Measurements from ENCODE around the gene GPR108.
"Not testable (repeated sequence)": the region's sequence is repeated elsewhere in the genome, so short reads cannot be mapped to it uniquely, and the experiment has no call there.

Gene GPR108

DNA sequence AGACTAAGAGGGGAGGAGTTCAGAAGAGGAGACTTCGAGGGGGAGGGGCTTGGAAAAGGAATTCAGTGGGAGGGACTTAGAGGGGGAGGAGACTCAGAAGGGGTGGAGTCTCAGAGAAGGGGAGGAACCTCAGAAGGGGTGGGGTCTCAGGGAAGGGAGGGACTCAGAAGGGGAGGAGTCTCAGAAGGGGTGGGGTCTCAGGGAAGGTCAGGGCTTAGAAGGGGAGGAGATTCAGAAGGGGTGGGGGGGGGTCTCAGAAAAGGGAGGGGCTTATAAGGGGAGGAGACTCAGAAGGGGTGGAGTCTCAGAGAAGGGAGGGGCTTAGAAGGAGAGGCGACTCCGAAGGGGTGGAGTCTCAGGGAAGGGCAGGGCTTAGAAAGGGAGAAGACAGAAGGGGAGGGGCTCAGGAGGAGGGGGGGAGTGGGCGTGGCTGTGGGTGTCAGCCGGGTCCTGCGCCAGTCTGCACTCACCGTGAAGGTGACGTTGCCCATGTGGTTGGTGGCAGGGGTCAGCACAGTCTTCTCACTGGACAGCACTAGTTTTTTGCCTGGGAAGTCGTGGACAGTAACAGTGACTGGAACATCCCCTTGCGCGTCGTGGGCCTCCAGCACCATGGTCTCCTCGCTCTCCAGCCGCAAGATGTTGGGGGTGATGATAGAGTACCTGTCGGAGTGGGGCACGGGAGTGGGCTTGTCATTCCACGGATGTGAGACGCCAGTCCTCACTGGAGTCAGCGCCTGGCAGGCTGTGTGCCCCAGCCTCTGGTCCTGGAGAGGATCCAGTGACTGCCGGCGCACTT lies 18.4 kb downstream of the GPR108 start:
- DNase-seq: no peak

DNA sequence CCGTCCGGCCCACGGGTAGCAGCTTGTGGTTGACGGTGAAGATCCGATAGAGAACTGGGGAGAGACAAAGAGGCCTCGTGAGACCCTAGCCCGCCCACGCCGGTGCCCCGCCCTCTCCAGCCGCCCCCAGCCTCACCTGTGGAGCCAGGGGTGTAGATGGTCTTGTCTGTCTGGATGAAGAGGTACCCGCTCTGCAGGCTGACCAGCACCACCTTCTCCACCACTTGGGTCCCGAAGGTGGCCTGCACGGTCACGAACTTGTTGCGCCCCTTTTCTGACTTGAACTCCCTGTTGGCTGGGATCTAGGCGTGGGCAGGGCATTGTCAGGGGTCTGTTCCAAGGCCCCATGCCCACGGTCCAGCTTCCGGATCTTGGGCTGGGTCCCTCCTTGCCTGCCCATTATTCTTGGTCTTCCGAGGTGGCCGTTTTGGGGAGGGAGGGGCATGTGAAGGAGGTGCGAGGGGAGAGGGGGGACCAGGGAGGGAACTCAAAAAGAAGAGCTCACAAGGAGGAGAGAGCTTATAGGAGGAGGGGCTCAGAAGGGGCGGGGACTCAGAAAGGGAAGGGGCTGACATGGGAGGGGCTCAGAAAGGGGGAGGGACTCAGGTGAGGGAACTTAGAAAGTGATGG lies 19.2 kb downstream of the GPR108 start:
- DNase-seq: no peak

DNA sequence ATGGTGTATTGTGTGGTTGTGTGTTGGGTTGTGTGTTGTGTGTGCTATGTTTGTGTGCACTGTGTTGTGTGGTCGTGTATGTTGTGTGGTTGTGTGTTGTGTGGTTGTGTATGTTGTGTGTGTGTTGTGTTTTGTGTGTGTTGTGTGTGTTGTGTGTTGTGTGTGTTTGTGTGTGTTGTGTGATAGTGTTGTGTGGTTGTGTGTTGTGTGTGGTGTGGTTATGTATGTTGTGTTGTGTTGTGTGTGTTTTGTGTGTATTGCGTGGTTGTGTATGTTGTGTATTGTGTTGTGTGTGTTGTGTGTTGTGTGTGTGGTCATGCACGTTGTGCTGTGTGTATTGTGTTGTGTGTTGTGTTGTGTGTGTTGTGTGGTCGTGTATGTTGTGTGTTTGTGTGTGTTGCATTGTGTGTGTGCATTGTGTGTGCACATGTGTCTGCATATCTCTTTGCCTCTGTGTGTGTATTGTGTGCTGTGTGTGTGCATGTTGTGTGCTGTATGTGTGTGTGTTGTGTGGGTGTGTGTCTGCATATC lies 19.9 kb downstream of the GPR108 start:
- no peak for DNase-seq

DNA sequence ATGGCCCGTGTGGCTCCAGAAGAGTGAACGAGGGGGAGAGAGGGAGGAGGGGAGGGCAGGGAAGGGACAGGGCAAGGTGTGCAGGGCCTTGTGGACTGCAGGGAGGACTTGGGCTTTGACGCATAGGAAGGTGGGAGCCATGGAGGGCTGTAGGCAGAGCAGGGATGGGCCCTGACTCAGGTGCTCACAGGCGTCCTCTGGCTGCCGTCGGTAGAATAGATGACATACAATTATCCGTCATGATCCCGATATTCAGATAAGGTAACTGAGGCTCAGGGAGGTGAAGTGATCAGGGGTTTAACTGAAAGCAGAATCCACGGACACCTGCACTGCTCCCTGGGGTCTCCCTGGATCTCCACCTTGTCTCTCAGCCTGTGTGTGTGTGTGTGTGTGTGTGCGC lies 20.3 kb downstream of the GPR108 start:
- no peak for DNase-seq

DNA sequence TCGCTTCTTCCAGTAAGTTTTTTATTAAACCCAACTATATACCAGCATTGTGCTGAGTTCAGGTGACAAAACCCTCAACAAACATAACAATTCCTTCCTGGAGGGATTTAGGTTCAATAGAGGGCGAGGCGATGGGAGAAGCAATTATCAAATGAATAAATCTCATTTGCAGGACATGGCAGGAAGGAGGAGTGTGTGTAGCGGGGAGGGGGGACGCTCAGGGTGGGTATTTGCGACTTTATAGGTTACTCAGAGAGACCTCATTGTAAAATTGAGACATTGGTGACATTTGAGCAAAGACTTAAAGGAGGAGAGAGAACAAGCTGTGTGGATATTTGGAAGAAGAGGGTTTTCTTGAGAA lies 20.8 kb downstream of the GPR108 start:
- no peak for DNase-seq

DNA sequence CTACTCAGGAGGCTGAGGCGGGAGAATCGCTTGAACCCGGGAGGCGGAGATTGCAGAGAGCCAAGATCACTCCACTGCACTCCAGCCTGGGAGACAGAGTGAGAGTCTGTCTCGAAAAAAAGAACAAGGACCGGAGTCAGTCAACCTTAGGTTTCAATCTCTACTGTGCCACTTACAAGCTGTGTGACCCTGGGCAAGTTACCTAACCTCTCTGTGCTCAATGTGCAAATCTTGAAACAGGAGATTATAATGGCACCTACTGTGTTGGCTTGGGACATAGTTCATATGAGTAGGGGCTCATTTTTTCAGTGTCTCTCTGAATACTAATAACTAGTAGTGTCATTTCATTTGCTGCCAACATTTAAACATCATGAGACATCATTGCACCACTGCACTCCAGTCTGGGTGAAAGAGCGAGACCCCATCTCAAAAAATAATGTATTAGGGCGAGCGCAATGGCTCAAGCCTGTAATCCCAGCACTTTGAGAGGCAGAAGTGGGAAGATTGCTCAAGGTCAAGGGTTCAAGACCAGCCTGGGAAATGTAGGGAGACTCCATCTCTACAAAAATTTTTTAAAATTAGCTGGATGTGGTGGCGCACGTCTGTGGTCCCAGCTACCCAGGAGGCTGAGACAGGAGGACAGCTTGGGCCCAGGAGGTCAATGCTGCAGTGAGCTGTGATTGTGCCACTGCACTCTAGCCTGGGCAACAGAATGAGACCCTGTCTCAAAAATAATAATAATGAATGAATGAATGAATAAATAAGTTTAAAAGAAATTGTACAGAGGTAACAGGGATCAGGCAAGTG lies 22.4 kb downstream of the GPR108 start:
- DNase-seq: no peak

DNA sequence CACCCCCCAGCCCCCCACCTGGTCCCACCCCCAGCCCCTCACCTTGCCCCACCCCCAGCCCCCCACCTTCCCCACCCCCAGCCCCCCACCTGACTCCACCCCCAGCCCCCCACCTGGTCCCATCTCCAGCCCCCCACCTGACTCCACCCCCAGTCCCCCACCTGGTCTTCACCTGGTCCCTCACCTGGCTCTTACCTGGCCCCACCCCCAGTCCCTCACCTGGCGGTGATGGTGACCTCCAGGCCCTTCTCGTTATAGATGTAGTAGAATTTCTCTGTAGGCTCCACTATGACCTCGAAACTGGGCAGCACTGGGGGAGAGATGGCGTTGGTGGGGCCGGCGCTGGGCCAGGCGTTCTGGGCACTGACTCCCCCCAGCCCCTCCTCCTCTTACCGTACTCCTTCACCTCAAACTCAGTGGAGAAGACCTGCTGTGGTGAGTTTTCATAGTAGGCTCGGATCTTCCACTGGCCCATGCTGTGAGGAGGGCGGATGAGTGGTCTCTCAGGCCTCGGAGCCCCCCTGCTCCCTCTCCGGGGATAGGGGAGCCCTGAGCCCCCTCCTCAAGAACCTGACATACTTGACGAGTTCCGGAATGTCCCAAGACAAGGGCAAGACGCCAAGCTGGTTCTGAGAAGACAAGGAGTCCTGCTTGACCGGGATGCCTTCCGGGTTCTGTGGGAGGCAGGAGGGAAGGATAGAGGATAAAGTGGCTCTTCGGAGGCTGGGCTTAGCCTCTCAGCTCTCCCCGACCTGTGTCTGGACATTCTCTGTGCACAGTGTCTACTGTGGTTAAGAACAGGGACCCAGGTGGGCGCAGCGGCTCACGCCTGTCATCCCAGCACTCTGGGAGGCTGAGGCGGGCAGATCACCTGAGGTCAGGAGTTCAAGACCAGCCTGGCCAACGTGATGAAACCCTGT lies 23.3 kb downstream of the GPR108 start:
- no peak for DNase-seq

DNA sequence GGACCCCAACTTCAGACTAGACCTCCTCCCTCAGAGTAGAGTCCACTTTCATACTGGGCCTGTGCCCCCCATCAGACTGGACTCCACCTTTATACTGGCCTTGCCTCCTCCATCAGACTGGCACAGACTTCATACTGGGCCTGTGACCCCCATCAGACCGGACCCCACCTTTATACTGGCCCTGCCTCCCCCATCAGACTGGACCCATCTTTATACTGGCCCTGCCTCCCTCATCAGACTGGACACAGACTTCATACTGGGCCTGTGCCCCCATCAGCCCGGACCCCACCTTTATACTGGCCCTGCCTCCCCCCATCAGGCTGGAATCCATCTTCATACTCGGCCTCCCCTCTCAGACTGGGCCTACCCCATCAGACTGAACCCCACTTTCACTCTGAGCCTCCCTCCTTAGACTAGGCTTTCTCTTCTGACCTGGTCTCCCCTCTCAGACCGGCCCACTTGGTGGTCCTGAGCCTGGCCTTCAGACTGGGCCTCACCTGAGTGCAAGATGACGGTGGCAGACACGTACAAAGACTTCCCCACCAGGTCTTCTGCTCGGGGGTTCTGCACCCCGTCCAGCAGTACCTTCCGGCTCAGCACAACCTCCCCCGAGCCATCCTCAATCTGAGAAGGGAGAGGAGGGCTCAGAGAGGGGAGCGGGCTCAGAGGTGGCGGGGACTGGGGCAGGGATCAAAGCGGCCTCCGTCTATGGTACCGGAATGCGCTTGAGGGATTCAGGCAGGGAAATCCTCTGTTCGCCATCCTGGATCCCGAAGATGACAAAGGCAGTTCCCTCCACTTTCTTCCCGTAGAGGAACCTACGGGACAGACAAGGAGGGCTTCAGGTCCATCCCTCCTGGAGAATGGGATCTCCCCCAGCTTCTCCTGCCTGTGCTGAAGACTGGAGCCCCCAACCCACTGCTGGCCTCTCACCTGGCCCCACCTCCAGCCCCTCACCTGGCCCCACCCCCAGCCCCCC lies 24.4 kb downstream of the GPR108 start:
- no peak for DNase-seq

DNA sequence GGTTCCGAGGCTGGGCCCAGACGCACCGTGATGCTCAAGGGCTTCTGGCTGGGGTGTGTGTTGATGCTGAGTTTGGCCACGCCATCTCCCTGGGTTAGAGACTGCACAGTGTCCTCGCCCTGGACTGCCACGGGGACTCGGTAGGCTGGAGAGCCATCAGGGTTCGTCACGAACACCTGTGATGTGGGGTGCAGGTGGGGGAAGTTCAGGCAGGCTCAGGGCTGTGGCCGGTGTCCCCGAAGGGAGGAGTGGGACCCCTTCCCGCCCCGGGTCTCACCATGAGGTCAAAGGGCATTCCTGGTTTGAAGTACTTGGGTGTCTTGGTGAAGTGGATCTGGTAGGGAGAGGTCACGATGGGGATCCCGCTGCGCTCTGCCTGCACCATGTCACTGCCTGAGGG lies 25.1 kb downstream of the GPR108 start:
- no peak for DNase-seq

DNA sequence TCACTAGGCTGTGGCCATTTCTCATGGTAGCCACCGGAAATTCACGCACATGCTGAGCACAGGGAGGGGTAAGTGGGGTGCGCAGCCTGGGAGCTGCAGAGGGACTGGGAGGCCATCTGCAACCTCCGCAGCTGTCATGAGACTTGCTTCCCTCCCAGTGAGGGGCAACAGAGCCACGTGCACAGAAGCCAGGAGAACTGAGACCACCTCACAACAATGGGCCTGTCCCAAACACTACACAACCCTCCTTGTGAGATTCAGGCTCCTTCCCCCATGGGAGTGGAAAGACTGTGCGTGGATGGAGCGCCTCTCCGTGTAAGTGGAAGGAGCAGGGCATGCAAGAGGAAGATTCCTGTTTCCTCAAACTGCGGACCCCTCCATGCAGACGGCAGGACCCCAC lies 25.8 kb downstream of the GPR108 start:
- no peak for DNase-seq

DNA sequence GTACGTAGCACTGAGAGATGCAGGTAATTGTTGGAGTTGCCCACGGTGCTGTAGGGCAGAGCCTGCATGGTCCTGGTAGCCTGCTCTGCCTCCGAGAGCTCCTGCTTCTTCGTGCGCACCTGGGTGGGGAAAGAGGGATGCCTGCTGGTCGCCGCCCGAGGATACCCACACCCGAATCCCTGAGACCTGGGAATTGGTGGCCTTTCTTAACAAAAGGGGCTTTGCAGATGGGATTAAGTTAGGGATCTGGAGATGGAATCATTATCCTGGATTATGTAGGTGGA lies 26.4 kb downstream of the GPR108 start:
- no peak for DNase-seq

DNA sequence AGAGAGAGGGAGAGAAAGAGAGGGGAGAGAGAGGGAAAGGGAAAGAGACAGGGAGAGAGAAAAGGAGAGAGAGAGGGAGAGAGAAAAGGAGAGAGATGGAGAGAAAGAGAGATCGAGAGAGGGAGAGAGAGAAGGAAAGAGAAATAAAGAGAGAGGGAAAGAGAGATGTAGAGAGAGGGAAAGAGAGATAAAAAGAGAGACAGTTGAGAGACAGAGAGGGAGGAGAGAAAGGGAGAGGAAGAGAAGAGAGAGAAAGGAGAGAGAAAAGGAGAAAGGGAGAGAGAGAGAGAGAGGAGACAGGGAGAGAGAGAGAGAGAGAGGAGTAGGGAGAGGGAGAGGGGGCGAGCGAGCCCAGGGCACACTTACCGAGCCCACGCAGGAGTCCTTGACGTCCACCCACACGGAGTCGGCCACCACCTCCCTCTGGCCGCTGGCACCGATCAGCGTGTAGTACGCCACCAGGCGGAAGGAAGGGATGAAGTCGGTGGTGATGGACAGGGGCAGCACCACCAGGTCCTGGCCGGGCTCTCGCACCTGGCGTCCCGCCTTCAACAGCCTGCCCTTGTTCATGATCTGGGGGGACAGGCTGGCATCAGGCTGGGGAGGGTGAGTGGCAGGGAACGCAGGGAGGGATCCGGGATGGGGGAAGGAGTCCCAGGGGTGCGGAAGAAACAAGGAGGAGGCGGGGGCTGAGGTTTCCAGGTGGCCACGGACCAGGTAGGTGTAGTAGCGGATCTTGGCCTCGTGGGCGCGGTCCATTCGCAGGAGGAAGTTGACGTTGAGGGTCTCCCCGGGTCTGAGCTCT lies 26.9 kb downstream of the GPR108 start:
- DNase-seq: no peak

DNA sequence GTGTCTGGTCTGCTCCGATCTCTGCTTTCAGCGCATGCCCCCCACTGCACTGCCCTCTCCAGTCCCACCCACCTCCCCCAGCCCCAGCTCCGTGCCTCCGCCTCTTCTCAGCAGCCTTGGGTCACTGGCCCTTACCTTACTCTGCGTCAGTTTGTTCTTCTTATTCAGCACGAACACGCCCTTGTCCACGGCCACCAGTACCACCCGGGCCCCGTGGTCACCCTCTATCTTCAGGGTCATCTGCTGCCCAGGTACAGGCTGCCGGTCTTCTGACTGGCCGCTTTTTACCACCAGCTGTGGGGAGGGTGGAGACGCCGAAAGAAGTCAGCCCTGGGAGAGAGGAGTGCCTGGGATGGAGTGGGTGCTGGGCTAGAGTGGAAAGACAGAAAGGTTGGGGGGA lies 27.8 kb downstream of the GPR108 start:
- no peak for DNase-seq

DNA sequence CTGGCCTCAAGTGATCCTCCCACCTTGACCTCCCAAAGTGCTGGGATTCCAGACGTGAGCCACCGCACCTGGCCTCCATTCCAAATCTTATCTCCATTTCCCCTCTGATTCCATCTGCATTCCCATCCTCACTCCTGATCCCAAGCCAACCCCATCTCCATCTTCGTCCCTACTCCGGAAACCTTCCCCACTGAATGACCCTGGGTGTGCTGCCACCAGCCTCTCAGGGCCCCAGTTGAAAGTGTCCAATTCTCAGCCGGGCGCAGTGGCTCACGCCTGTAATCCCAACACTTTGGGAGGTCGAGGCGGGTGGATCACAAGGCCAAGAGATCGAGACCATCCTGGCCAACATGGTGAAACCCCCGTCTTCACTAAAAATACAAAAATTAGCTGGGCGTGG lies 28.5 kb downstream of the GPR108 start:
- DNase-seq: not testable (repeated sequence)

DNA sequence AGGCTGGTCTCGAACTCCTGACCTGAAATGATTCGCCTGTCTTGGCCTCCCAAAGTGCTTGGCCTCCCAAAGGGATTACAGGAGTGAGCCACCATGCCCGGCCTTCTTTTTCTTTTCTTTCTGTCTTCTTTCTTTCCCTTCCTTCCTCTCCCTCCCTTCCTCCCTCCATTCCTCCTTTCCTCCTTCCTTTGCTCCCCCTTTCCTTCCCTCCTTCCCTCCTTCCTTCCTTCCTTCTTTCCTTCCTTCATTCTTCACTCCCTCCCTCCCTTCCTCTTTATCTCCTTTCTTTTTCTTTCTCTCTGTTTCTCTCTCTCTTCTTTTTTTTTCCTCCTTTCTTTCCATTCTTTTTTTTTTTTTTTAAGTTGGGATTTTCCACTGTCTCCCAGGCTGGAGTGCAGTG lies 29.0 kb downstream of the GPR108 start:
- DNase-seq: no peak

DNA sequence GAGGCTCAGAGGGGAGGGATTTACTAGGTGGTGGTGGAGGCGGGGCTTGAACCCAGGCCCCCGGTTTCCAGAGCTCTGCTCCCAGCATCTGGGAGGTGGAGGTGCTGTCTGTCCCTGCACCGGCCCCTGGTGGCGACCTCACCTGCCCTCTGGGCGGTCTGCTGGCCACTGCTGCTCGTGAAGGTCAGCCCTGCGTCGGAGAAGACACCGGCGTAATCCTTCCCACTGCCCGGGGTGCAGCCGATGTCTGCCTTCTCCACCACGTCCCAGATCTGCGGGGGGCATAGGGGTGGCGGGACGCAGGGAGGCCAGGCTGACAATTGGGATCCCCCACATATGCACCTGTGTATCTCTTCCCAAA lies 29.7 kb downstream of the GPR108 start:
- DNase-seq: no peak

DNA sequence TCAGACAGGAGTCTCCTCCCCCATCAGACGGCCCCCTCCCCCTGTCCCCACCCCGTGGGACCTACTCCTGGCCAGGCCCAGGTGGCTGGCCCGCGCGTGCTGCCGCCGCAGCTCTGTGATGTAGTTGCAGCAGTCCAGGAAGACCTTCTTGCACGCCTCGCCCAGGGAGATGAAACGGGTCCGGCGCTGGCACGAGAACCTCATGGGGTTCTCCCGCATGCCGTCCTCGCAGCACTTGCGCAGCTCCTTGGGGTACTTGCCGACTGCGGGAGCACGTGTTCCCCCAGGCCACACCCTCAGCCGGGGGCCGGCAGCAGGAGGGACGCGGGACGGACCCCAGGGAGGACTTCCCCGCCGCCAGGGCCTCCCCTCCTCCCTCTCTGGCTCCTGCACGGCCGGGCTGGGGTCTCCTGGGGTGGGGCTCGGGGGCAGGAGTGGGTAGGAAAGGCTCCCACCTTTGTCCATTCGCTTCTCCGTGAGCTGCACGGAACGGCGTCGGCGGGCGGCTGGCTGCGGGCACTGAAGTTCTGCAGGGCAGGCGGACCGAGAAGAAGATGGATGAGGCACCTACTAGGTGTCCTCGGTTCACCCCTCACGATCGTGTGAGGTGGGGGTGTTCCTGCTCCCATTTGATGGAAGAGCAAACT lies 30.2 kb downstream of the GPR108 start:
- DNase-seq: no peak

DNA sequence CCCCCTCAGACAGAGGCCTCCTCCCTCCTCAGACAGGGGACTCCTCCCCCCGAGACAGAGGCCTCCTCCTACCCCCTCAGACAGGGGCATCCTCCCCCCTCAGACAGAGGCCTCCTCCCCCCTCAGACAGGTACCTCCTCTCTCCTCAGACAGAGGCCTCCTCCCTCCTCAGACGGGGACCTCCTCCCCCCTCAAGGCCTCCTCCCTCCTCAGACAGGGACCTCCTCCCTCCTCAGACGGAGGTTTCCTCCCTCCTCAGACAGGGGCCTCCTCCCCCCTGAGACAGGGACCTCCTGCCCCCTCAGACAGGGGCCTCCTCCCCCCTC lies 30.8 kb downstream of the GPR108 start:
- DNase-seq: no peak

DNA sequence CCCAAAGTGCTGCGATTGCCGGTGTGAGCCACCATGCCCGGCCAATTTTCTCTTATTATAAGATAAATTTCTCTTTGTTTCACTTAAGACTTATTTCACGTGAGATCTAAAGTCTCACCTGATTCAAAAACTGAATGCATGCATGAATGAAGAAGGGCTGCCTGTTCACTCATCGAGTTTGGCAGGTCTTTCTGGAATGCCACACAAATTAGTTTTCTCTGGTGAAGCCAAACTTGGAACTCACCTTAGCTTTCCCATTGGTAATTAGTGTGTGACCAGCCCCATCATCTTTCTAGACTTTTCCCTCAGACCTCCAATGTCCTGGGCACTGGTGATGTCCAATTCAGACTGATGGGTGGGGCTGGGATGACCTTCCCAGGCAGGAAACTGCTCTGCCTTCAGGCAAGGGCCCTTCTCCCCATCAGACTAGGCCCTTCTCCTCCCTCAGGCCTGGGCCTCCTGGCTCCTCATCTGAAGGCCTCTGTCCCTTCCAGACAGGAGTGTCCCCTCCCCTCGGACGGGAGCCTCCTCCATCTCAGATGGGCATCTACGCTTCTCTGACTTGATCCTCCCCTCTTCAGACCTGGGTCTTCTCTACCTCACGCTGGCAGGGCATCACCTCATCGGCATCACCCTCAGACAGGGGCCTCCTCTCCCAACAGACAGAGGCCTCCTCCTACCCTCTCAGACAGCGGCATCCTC lies 31.3 kb downstream of the GPR108 start:
- DNase-seq: no peak

All from NCI-H2171 treated with DMSO at 0.1 percent for 48 hours (cell line).